ENCODE data around the gene SAMM50. TPM values are rescaled to one million over a fixed set of nuclear protein-coding genes. Genes with fewer than 3 reads are reported as not detected.

SAMM50 gene
- total RNA-seq, 2 donors from 2014 or later = 40.7 to 49.5 TPM

- peaks cover 7% of the 10 kb centered on the region for H3K36me3 ChIP-seq
- peak overlapping the region in 1 of 2 donors; percentile 12 for H3K9ac ChIP-seq (ENCODE audit: low read depth in 2 of 2, low read length in 2 of 2)
- no peak overlapping the region for H3K27ac ChIP-seq
- intact Hi-C loops (cut with DNase I) = no loop called here
- no peak overlapping the region for H3K4me3 ChIP-seq
- no peak for DNase-seq
- H3K27me3 ChIP-seq = no peaks in the 10 kb centered on the region
- no peak for TF ChIP-seq CTCF (IDR thresholded peaks at IDR 0.05)
- no peaks in the 10 kb centered on the region for H3K4me1 ChIP-seq
- H3K9me3 ChIP-seq = no peaks in the 10 kb centered on the region
Measured at GRCh38 chr22:43980996-43981395, 25.8 kb downstream of the SAMM50 start.

GRCh38 chr22:43983808-43984207, 28.6 kb downstream of the SAMM50 start:
- Histone ChIP-seq H3K9ac (ENCODE audit: low read depth in 2 of 2, low read length in 2 of 2) (no peak overlapping the region), H3K9me3 (no peaks in the 10 kb centered on the region), H3K36me3 (no peaks in the 10 kb centered on the region), H3K4me1 (no peaks in the 10 kb centered on the region), H3K27me3 (no peaks in the 10 kb centered on the region), H3K4me3 (no peak overlapping the region), H3K27ac (no peak overlapping the region)
- intact Hi-C loops (cut with DNase I) = no loop called here
- DNase-seq = no peak
- no peak for TF ChIP-seq CTCF (IDR thresholded peaks at IDR 0.05)

GRCh38 chr22:43985532-43985931, 30.3 kb downstream of the SAMM50 start:
- Histone ChIP-seq H3K9ac (ENCODE audit: low read depth in 2 of 2, low read length in 2 of 2) (no peak overlapping the region), H3K27ac (no peak overlapping the region), H3K27me3 (no peaks in the 10 kb centered on the region), H3K4me3 (no peak overlapping the region), H3K9me3 (no peaks in the 10 kb centered on the region), H3K36me3 (no peaks in the 10 kb centered on the region), H3K4me1 (no peaks in the 10 kb centered on the region)
- intact Hi-C loops (cut with DNase I) = no loop called here
- TF ChIP-seq CTCF (IDR thresholded peaks at IDR 0.05) = no peak
- no peak for DNase-seq

- TF ChIP-seq CTCF (IDR thresholded peaks at IDR 0.05) = no peak
- no peak for DNase-seq
- H3K4me3 ChIP-seq = no peak overlapping the region
- H3K27ac ChIP-seq = no peak overlapping the region
- H3K27me3 ChIP-seq = no peaks in the 10 kb centered on the region
- no peaks in the 10 kb centered on the region for H3K36me3 ChIP-seq
- intact Hi-C loops (cut with DNase I) = no loop called here
- no peaks in the 10 kb centered on the region for H3K9me3 ChIP-seq
- H3K4me1 ChIP-seq = no peaks in the 10 kb centered on the region
- H3K9ac ChIP-seq (ENCODE audit: low read depth in 2 of 2, low read length in 2 of 2) = no peak overlapping the region
Measured at GRCh38 chr22:43988116-43988820, 33.0 kb downstream of the SAMM50 start.

GRCh38 chr22:43988960-43989359, 33.7 kb downstream of the SAMM50 start:
- intact Hi-C loops (cut with DNase I) = no loop called here
- Histone ChIP-seq H3K36me3 (no peaks in the 10 kb centered on the region), H3K9me3 (no peaks in the 10 kb centered on the region), H3K27me3 (no peaks in the 10 kb centered on the region), H3K4me1 (no peaks in the 10 kb centered on the region), H3K9ac (ENCODE audit: low read depth in 2 of 2, low read length in 2 of 2) (no peak overlapping the region), H3K27ac (no peak overlapping the region), H3K4me3 (no peak overlapping the region)
- no peak for DNase-seq
- TF ChIP-seq CTCF (IDR thresholded peaks at IDR 0.05) = no peak
